SH-SY5Y (cell line): ENCODE data around the gene IRAK2.

Source experiments
- GATA2 ChIP-seq: IDR thresholded peaks from 2 replicates; pipeline ENCODE4 v1.6.1; 2011; ENCODE audit warnings: mild to moderate bottlenecking, low read depth, low read length
- GATA3 ChIP-seq: IDR thresholded peaks from 2 replicates; pipeline ENCODE4 v1.6.1; 2011; ENCODE audit warnings: low read depth, mild to moderate bottlenecking, low read length, moderate library complexity

DNA sequence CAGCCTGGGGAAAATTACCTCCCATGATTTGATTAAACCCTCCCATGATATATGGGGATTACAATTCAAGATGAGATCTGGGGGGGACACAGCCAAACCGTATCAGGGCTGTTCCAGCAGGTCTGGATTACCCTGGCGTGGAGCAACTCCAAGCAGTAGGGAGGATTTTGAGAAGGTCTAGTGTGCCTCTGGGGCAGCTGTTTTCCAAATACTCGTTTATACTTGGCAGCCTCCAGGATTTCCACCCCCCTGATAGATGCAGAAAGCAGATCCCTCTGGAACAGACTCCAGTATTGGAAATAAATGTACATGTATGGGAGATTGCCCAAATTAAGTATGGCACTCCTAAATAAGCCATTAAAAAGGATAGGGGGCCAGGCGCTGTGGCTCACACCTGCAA lies 7.7 kb upstream of the IRAK2 start:
- TF ChIP-seq GATA2 (peak; percentile 53), GATA3 (no peak)
